RWPE2 (cell line): ENCODE data around the gene HES3.

Experiments
- ATAC-seq: fragments of 200-7000 bp; cut with Tn5 transposase; 3 replicates; pipeline ENCODE4 v1.9.1; 2021; ENCODE audit warnings: low read depth
- DNase-seq: peaks from one replicate; pipeline ENCODE4 v3.0.0-alpha.2; 2020; ENCODE audit warnings: low spot score
- H3K27ac ChIP-seq: fragments of 450-650 bp; 2 replicates; pipeline ENCODE4 v1.5.1; 2017; ENCODE audit warnings: mild to moderate bottlenecking; ENCODE audit not compliant: poor library complexity, severe bottlenecking
- H3K27me3 ChIP-seq: fragments of 250-450 bp; sonication (Bioruptor Pico); 2 replicates; pipeline ENCODE4 v1.5.1; 2021; ENCODE audit warnings: mild to moderate bottlenecking, moderate library complexity; ENCODE audit not compliant: insufficient read depth, poor library complexity, severe bottlenecking
- H3K36me3 ChIP-seq: fragments of 250-450 bp; sonication (Bioruptor Pico); 2 replicates; pipeline ENCODE4 v1.5.1; 2020; ENCODE audit warnings: low read depth, mild to moderate bottlenecking, moderate library complexity
- H3K4me1 ChIP-seq: fragments of 250-450 bp; sonication (Bioruptor Pico); 2 replicates; pipeline ENCODE4 v1.5.1; 2021; ENCODE audit warnings: mild to moderate bottlenecking, moderate library complexity; ENCODE audit not compliant: insufficient read depth, poor library complexity, severe bottlenecking
- H3K4me3 ChIP-seq: fragments of 250-450 bp; sonication (Bioruptor Pico); 2 replicates; pipeline ENCODE4 v1.5.1; 2021; ENCODE audit warnings: mild to moderate bottlenecking, moderate library complexity; ENCODE audit not compliant: severe bottlenecking
- H3K9me3 ChIP-seq: fragments of 250-450 bp; sonication (Bioruptor Pico); 2 replicates; pipeline ENCODE4 v1.5.1; 2021; ENCODE audit warnings: mild to moderate bottlenecking, moderate library complexity; ENCODE audit not compliant: severe bottlenecking
- TF ChIP-seq, protein P1 (sequence below): fragments of 450-650 bp; IDR thresholded peaks from one replicate; pipeline ENCODE4 v1.5.1; 2017; ENCODE audit warnings: mild to moderate bottlenecking, moderate library complexity; ENCODE audit not compliant: poor library complexity, severe bottlenecking

HES3 gene

DNA sequence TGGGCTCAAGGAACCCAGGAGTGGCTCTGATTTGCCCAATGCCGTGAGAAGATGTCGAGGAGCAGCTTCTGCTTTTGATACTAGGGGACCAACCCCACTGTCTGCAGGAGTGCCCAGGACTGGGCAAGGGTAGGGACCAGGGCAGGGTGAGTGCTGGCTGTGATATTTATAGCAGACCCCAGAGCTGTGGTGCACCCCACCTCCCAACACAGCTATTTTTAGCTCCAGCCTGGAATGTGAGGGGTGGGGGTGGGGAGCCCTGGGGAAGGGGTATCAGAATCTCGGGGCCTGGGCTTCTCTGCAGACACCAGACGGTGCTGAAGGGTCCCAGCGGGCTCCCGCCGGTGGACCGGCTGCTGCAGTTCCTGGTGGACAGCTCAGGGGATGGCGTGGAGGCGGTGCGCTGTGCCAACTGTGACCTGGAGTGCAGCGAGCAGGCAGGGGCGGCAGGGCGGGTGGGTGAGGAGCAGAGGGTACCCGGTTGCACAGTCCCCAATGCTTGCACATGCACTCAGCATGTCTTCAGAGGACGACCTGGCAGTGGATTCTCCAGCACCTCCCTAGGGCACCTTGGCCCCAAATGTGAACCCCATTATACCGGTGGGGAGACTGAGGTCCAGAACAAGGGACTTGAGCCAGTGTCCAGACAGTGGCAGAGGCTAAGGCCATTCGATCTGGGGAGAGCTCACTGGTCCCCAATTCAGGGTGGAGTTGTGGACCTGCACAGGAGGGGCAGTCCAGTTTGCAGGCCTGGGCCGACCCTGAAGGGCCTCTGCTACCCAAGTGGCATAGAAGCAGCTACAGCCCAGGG, 36.7 kb upstream of the HES3 start:
- Histone ChIP-seq H3K36me3 (0 out of 2 replicates have a peak, but pooled peaks cover 2% of the 10 kb centered on the region), H3K4me3 (peak overlapping the region; percentile 47), H3K27me3 (no peaks in the 10 kb centered on the region), H3K27ac (no peak overlapping the region), H3K9me3 (no peaks in the 10 kb centered on the region), H3K4me1 (no peaks in the 10 kb centered on the region)
- TF ChIP-seq, protein P1, sequence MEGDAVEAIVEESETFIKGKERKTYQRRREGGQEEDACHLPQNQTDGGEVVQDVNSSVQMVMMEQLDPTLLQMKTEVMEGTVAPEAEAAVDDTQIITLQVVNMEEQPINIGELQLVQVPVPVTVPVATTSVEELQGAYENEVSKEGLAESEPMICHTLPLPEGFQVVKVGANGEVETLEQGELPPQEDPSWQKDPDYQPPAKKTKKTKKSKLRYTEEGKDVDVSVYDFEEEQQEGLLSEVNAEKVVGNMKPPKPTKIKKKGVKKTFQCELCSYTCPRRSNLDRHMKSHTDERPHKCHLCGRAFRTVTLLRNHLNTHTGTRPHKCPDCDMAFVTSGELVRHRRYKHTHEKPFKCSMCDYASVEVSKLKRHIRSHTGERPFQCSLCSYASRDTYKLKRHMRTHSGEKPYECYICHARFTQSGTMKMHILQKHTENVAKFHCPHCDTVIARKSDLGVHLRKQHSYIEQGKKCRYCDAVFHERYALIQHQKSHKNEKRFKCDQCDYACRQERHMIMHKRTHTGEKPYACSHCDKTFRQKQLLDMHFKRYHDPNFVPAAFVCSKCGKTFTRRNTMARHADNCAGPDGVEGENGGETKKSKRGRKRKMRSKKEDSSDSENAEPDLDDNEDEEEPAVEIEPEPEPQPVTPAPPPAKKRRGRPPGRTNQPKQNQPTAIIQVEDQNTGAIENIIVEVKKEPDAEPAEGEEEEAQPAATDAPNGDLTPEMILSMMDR = no peak
- DNase-seq = no peak
- ATAC-seq = no peak

DNA sequence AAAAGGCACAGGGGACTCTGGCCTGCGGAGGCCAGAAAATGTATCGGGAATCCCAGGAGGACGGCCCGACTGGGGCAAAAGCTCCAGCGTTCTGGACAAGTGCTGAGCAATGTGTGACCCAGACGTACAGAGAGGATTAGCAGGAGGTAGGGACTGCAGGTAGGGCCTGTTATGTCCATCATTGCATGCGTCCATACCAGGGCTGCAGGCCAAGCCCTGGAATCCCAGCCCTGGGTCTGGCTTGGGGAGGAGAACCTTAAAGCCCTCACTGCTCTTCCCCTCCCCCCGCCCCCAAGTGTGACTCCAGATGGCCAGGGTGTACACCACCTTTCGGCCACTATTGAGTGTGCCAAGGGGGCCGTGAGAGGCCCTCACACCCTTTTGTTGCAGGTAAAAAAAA, 36.1 kb upstream of the HES3 start:
- Histone ChIP-seq H3K27me3 (no peaks in the 10 kb centered on the region), H3K4me3 (no peak overlapping the region), H3K36me3 (peaks cover 8% of the 10 kb centered on the region; the same call in 1 of the 2 replicates), H3K4me1 (no peaks in the 10 kb centered on the region), H3K9me3 (no peaks in the 10 kb centered on the region), H3K27ac (no peak overlapping the region)
- ATAC-seq = no peak
- TF ChIP-seq, protein P1 = no peak
- no peak for DNase-seq

DNA sequence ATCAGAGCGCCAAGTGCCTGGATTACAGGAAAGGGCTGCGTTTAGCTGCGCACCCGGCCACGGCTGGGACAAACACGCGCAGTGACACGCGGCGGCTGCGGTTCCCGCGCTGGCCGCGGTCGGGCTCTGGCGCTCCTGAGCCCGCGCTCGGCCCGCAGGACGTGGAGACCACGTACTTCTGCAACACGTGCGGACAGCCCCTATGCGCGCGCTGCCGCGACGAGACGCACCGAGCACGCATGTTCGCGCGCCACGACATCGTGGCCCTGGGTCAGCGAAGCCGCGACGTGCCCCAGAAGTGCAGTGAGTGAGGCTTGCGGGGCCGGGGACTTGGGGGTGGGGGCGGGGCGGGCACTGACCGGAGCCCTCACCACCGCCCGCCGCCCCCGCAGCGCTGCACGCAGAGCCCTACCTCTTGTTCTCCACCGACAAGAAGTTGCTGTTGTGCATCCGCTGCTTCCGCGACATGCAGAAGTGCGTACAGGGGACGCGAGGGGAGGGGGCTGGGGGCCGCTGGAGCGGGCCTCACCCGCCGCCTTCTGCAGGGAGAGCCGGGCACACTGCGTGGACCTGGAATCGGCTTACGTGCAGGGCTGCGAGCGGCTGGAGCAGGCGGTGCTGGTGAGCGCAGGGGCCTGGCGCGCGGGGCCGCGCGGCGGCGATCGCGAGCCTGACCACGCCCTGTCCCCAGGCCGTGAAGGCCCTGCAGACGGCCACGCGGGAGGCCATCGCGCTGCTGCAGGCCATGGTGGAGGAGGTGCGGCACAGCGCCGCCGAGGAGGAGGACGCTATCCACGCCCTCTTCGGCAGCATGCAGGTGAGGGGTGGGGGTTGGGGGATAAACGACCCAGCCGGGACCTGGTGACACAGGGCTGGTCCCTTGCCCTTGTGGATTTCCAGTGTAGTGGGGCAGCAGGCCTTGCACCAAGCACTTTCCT, 35.0 kb upstream of the HES3 start:
- DNase-seq = no peak
- H3K27me3 ChIP-seq = no peaks in the 10 kb centered on the region
- H3K9me3 ChIP-seq = no peaks in the 10 kb centered on the region
- peaks cover 8% of the 10 kb centered on the region; the same call in 1 of the 2 replicates for H3K36me3 ChIP-seq
- no peaks in the 10 kb centered on the region for H3K4me1 ChIP-seq
- TF ChIP-seq, protein P1 = no peak
- ATAC-seq = no peak
- H3K4me3 ChIP-seq = no peak overlapping the region
- H3K27ac ChIP-seq = no peak overlapping the region

DNA sequence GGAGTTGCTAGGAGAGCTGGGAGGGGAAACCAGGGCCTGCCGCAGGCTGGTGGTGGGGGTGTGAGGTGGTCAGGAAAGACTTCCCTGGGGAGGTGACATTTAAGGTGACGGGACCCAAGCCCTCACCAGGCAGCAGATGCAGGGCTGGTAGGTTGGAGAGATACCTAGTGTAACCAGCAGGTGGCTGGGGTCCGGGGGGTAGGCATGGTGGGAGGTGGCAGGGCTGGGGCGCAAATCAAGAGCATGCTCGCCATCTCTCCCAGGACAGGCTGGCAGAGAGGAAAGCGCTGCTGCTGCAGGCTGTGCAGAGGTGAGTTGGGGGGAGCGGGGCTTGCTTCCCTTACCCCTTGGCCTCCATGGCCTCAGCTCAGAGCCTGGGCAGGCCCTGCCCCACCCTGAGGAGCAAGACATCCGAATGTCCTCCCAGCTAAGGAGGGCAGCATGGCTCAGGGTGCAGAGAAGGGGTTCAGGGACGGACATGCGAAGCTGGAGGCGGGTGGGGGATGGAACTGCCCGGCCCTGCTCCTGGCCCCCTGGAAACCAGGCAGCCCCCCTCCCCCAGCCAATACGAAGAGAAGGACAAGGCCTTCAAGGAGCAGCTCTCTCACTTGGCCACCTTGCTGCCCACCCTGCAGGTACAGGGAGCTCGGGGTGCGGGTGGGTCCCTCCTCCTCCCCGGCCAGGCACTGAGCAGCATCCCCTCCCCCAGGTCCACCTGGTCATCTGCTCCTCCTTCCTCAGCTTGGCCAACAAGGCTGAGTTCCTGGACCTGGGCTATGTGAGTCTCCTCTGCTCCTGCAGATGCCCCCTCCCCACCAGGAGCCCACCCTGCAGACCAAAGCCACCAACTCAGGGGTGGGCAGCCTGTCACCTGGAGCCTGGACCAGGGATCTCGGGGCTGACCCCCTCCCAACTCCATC, 34.1 kb upstream of the HES3 start:
- H3K27me3 ChIP-seq = no peaks in the 10 kb centered on the region
- ATAC-seq = no peak

More for the DNA sequence above, 34.1 kb upstream of the HES3 start:
- no peak for DNase-seq
- no peaks in the 10 kb centered on the region for H3K4me1 ChIP-seq
- TF ChIP-seq, protein P1 = no peak
- H3K36me3 ChIP-seq = peaks cover 8% of the 10 kb centered on the region; the same call in 1 of the 2 replicates
- no peak overlapping the region for H3K27ac ChIP-seq
- H3K9me3 ChIP-seq = no peaks in the 10 kb centered on the region
- H3K4me3 ChIP-seq = no peak overlapping the region
